Activated CD4-positive, alpha-beta T cell treated with anti-CD3 and anti-CD28 coated beads for 48 hours (primary cell): ENCODE data around the gene NDUFA13.

Experiments
- DNase-seq: peaks from one replicate; pipeline ENCODE4 v3.0.0-alpha.2; 2020

Gene NDUFA13

DNA sequence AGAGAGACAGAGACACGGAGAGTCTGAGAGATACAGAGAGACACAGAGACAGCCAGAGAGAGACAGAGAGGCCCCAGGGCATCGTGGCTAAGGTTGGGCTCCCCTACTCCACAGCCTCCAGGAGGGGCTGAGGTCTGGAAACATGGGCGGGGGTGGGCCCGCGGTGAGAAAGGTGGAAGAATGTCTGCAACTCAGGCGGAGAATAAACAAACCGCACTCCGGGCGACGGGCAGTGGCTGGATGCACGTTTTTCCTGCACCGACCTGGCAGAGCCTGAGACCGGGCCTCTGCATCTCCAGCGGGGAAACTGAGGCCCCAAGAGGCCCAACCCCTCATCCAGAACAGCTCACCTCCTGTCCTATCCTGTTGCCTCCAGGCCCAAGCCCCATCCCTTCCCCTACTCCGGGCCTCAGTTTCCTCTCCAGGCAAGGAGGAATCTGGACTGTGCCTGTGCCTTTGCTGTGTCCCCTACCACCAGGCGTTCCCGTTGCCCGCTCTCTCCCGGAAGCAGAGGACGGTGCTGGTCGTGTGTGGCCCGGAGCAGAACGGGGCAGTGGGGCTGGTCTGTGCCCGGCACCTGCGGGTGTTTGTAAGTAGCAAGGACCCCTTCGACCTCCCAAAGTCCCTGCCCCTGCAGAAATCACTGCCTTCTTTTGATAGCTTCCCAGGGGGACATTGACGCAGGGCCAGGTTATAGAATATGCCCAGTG is 18.7 kb downstream of the NDUFA13 start:
- DNase-seq, result no peak

- DNase-seq, result no peak
Observed at GRCh38 chr19:19535311-19536191, 19.5 kb downstream of the NDUFA13 start.

DNA sequence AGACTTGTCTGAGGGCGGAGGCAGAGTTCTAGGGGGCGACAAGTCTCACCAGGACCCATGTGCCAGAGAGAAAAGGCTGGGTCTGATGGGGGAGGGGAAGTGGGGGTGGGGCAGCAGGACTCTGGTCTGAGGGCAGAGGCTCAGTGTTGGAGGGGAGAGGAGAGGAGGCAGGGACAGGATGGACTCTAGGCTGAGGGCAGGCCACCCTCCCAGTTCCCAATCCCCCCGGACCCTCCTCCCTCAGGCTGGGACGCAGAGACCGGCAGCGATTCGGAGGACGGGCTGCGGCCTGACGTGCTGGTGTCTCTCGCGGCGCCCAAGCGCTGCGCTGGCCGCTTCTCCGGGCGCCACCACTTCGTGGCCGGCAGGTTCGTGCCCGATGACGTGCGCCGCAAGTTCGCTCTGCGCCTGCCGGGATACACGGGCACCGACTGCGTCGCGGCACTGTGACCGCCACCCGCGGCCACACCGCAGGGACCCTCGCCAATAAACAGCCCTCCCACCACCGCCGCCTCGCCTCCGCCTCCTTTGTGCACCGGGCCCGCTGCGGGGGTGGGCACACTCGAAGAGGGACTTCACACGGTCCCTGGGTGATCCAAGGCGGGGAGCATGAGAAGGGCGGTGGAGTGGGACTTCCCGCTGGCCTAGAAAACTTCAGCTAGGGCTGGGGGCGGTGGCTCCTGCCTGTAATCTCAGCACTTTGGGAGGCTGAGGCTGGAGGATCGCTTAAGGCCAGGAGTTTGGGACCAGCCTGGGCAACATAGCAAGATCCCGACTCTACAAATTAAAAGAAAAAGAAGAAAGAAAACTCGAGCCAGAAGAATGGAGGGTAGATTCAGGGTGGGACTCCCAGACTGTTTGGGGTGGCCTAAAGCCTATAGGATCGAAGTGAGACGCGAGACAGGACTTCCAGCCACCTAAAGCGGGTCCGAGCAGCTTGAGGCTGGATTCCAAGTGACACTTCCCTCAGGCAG is 21.3 kb downstream of the NDUFA13 start:
- DNase-seq, result no peak

GRCh38 chr19:19538061-19538784 is 22.2 kb downstream of the NDUFA13 start, which contains the start of gene CILP2:
CILP2 (plus strand) TSS chr19:19538265; CDS start chr19:19538350, 85 bp downstream.
- DNase-seq, result peak; percentile 55

DNA sequence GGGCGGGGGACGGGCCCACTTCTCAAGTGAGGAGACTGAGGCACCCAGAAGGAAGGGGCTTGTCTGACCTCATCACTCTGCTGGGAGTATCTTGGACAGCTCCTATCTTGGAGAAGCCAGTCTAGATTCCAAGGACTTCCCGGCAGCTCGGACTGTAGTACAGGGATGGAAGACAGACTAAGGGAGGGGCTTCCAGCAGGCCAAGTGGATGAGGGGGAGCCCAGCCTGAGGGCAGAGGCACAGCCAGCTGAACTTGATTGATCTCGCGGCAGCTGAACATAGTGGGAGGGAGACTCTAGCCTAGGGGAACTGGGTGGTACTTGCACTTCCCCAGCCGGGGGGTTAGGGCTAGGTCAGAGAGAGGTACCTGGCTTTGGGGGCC is 22.8 kb downstream of the NDUFA13 start:
- DNase-seq, result no peak

GRCh38 chr19:19539698-19540063 is 23.7 kb downstream of the NDUFA13 start:
- DNase-seq, result no peak

GRCh38 chr19:19540064-19540714 is 24.2 kb downstream of the NDUFA13 start:
- peak; percentile 89 for DNase-seq

- peak; percentile 92 for DNase-seq
Observed at GRCh38 chr19:19540715-19541515, 24.9 kb downstream of the NDUFA13 start.

DNA sequence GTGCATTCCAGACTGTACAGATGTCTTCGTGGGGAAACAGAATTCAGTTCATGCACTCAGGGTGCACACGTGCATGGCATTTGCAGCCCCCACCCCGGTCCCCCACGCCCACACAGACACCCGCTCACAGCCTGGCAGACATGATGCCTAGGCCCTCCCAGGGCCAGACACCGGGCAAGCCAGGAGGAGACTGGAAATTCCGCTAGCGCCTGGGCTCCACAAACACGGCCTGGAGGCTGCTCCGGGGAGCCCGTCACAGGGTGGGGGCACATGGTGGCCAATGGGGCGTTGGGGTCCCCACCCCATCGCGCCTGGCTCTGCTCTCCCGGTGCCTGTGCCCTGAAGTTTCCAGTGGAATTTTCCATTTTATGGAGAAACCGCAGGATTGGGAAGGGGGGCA is 25.6 kb downstream of the NDUFA13 start:
- DNase-seq, result no peak

DNA sequence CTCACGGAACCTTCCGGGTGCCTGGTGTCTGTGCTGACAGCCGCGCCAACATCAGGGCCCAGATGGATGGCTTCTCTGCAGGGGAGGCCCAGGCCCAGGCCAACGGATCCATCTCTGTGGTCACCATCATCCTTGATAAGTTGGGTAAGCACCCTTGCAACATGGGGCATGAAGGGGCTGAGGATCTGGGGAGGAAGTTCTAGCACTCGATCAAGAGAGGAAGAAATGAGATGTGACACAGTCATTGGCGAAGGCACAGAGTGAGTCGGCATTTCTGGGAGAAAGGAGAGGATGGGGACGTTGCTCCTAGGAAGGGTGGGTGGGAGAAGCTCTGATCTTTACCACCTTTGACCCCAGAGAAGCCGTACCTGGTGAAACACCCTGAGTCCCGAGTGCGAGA is 26.5 kb downstream of the NDUFA13 start:
- DNase-seq, result no peak

- DNase-seq, result no peak
Observed at GRCh38 chr19:19543101-19543500, 27.1 kb downstream of the NDUFA13 start.

- no peak for DNase-seq
Observed at GRCh38 chr19:19543640-19544039, 27.6 kb downstream of the NDUFA13 start.

- DNase-seq, result no peak
Observed at GRCh38 chr19:19544257-19544953, 28.4 kb downstream of the NDUFA13 start.

GRCh38 chr19:19544954-19545591 is 29.0 kb downstream of the NDUFA13 start:
- no peak for DNase-seq

DNA sequence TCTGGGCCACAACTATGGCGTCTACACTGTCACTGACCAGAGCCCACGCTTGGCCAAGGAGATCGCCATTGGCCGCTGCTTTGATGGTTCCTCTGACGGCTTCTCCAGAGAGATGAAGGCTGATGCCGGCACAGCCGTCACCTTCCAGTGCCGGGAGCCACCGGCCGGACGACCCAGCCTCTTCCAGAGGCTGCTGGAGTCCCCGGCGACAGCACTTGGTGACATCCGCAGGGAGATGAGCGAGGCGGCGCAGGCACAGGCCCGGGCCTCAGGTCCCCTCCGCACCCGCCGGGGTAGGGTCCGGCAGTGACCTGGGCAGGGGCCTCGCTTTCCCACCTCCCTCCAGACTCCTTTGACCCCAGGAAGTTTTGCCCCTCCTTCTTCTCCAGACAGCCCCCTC is 29.7 kb downstream of the NDUFA13 start:
- DNase-seq, result no peak

DNA sequence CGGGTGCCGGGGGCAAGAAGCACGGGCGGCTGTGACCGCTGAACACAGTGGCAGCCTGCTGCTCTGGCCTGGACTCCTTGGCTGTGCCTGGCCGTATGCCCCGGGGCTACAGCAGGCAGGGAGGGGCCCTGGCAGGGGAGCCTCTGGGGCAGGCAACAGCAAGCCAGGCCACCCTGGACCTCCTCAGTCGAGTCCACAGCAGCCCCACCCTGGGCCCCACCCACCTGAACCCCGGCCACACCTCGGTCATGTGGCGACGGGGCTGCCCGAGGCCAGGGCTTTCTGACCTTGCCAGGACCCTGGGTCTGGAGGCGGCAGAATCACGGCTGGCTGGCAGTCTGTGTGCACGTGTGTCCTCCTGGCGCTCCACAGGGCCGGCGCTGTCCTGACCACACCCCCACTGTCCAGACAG is 30.7 kb downstream of the NDUFA13 start:
- DNase-seq, result no peak

DNA sequence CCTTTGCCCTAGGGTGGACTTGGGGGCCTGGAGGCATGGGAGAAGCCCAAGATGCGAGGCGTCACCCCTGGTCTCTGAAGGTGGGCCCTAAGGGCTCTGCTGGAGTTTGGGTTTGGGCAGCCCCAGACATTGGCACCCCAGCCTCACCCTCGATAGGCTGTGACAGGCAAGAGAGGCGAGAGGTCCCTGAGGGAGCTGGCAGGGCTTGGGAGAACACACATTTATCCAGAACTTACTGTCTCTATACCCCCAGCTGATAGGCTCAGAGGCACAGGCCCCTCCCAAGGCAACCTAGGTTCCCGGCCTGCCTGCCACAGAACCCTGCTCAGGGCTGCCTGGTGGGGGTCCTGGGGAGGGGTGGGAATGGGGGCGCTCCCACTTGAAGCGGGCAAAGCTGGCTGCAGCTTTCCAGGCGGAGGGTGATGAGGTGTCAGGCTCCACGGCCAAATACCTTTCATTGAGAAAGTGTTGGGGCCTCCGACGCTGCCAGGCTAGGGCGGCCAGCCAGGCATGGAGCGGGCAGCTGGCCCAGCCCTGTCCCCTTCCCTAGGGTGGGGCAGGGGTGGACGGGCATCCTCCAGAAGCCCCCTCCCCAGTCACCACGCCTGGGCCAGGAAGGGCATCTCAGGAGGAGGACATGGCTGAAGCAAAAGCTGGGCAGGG is 31.8 kb downstream of the NDUFA13 start:
- no peak for DNase-seq

DNA sequence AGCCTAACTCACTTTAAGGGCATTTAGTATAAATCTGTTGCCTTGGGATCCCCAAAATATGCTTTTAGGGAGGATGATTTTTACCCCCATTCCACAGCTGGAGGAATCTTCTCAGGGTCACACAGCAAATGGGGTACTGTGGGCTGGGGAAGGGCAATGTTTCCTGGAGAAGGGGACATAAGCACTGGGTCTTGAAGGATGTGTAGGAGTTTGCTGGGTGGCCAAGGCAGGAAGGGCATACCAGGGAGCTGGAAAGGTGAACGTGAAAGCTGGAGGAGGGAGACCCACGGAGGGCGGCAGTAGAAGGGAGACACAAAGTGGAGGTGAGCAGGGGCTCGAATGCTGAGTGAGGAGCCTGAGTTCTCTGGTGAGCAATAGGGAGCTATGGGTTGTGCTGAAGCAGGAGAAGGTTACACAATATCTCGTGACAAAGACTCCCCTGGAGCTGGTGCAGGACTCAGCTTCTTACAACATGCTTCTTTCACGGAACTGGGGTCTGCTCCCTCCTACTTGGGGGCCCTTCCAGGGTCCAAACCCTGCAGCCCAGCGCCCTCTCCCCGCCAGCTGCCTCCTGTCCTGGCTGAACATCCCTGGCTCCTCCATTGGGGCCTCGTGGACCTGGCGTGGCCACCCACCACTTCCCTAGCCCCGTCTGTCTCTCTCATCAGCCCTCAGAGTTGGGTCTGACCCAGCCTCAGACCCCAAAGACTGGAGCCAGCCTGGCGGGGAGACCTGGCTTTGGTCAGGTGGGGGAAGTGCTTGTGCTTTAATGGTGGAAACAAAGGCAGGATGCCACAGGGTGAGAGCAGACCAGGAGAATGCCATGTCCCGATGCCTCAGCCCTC is 33.1 kb downstream of the NDUFA13 start:
- no peak for DNase-seq
